Retinal pigment epithelial cell (primary cell): Measurements from ENCODE around the gene RYR2.

ENCODE experiments used
- DNase-seq: peaks from one replicate; pipeline ENCODE4 v3.0.0-alpha.2; 2010; ENCODE audit warnings: low read depth
- H3K4me3 ChIP-seq: 2 replicates; pipeline ENCODE4 v1.5.1; 2011; ENCODE audit warnings: mild to moderate bottlenecking, low read length, control low read depth, moderate library complexity
- TF ChIP-seq, protein P1 (sequence below): conservative IDR thresholded peaks from 2 replicates; pipeline ENCODE4 v1.5.1; 2011; ENCODE audit warnings: low read depth, low read length, control low read depth, inconsistent platforms

RYR2 gene

GRCh38 chr1:237384213-237384612 is 342.2 kb downstream of the RYR2 start:
- no peak for DNase-seq
- no peak overlapping the region for H3K4me3 ChIP-seq
- TF ChIP-seq, protein P1, sequence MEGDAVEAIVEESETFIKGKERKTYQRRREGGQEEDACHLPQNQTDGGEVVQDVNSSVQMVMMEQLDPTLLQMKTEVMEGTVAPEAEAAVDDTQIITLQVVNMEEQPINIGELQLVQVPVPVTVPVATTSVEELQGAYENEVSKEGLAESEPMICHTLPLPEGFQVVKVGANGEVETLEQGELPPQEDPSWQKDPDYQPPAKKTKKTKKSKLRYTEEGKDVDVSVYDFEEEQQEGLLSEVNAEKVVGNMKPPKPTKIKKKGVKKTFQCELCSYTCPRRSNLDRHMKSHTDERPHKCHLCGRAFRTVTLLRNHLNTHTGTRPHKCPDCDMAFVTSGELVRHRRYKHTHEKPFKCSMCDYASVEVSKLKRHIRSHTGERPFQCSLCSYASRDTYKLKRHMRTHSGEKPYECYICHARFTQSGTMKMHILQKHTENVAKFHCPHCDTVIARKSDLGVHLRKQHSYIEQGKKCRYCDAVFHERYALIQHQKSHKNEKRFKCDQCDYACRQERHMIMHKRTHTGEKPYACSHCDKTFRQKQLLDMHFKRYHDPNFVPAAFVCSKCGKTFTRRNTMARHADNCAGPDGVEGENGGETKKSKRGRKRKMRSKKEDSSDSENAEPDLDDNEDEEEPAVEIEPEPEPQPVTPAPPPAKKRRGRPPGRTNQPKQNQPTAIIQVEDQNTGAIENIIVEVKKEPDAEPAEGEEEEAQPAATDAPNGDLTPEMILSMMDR, result no peak

DNA sequence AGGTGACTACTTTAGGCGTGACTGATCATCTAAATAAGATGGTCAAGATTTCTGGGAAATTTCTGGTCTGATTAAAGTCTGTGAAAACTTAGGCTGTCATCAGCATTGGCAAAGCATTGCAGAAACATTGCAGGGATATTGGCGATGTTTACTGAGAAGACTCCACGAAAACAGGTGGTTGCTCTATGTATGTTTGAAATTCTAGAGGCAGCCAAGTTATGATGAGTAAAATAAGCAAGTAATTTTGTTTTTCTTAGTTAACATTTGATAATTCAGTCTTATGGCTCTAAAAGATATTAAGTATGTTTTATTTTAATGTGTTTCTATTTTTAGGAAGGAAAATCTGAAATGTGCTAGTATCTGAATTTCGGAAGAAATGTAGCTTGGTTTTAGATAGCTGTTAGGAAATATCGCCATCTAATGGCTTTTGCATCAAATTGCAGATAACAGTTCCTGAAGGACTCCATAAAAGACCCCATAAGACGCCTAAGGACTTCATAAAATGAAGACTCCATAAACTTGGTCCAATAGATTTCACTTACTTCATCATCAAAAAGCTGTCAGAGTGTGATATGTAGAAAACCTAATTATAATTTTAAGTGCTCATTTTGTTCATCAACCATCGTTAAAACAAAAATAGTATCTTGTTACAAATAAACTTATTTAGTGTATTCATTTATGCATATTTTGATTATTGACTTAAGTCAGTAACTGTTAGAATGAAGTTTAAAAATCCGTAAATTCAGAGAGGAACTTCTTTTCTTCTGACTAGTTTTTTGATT is 344.6 kb downstream of the RYR2 start:
- TF ChIP-seq, protein P1, result peak; percentile 83
- DNase-seq, result no peak
- H3K4me3 ChIP-seq, result no peak overlapping the region

DNA sequence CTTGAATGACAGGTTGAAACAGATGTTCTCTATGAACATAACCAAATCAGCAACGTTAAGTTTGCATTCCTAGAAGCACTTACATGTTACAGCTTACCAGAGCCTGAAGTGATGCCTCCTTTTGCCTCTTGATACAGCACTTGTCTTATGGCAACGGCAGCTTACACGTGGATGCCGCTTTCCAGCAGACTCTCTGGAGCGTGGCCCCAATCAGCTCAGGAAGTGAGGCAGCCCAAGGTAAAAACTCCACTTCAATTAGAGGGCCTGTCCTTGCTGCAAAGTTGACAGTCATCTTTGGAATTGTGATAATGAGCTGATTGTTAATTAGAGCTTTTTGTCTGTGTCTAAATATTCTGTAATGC is 345.1 kb downstream of the RYR2 start:
- H3K4me3 ChIP-seq, result no peak overlapping the region
- TF ChIP-seq, protein P1, result no peak
- no peak for DNase-seq

DNA sequence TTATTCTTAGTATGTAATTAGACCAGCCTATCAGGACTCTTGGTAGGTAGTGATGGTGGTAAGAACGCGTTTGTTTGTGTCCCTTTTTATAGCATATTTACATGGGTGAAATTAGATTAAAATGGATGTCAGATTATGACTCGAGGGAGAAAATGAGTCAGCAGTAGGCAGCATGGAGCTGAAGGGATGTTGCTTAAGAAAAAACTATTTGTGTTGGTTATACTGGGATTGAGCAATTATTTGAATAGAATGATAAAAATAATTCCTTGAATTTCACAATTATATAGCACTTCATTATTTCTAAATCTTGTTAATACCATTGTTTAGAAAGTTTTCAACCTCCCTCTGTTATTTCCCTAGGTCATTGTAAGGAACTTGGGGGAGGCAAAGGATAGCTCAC is 348.8 kb downstream of the RYR2 start:
- TF ChIP-seq, protein P1, result no peak
- H3K4me3 ChIP-seq, result no peak overlapping the region
- no peak for DNase-seq

- no peak overlapping the region for H3K4me3 ChIP-seq
- TF ChIP-seq, protein P1, result no peak
- DNase-seq, result no peak
These were observed 351.6 kb downstream of the RYR2 start for GRCh38 chr1:237393632-237394031.

GRCh38 chr1:237394281-237394680 is 352.3 kb downstream of the RYR2 start:
- no peak overlapping the region for H3K4me3 ChIP-seq
- DNase-seq, result no peak
- TF ChIP-seq, protein P1, result no peak

DNA sequence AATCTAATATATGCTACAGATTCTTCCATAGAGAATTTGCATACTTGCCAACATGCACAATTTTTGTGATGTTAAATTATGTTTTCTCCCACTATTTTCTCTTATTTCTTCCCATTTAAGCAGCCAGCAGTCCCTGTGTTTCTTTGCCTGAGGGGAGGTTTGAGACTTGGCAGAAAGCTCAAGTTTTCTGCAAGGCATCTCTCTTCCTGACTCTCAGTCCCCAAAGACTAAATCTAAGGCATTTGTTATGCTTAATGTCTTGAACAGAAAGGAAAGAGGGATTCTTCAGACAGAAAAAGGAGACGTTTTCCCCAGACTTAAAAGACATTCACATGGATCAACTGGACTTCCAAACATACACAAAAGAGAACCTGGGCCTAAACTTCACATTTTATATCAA is 354.4 kb downstream of the RYR2 start:
- TF ChIP-seq, protein P1, result no peak
- no peak overlapping the region for H3K4me3 ChIP-seq
- no peak for DNase-seq
